Natural killer cell (primary cell): ENCODE results near the gene TMEM170A. TPM values are rescaled to one million over a fixed set of nuclear protein-coding genes. Genes with fewer than 3 reads are reported as not detected.

Experiments used
- ATAC-seq, 3 donors: fragments of 150-1000 bp in 2 of 3; fragments of 200-7000 bp in 1 of 3; cut with Tn5 transposase; 1 replicate in 1 of 3; 2 replicates in 2 of 3; pipeline ENCODE4 v1.10.0; 2021; ENCODE audit warnings: mild to moderate bottlenecking in 2 of 3, moderate library complexity in 2 of 3
- DNase-seq, 2 donors: peaks; one replicate each; pipeline versions ENCODE4 v3.0.0 to v3.0.0-alpha.2; 2013 to 2021; ENCODE audit warnings: mixed read lengths in 1 of 2
- H3K27ac ChIP-seq: one replicate; pipeline ENCODE4 v1.5.1; 2013; ENCODE audit warnings: mild to moderate bottlenecking, low read length
- H3K27me3 ChIP-seq: one replicate; pipeline ENCODE4 v1.6.1; 2013; ENCODE audit warnings: low read length; ENCODE audit not compliant: control insufficient read depth, insufficient read depth
- H3K36me3 ChIP-seq: one replicate; pipeline ENCODE4 v1.6.1; 2013; ENCODE audit warnings: low read length; ENCODE audit not compliant: control insufficient read depth, insufficient read depth
- H3K4me1 ChIP-seq: one replicate; pipeline ENCODE4 v1.6.1; 2013; ENCODE audit warnings: low read length; ENCODE audit not compliant: control insufficient read depth, insufficient read depth
- H3K4me3 ChIP-seq: one replicate; pipeline ENCODE4 v1.5.1; 2013; ENCODE audit warnings: low read length
- H3K9me3 ChIP-seq: one replicate; pipeline ENCODE4 v1.6.1; 2013; ENCODE audit warnings: low read length; ENCODE audit not compliant: control insufficient read depth, insufficient read depth
- H3K27ac Mint-ChIP-seq, 2 donors: one replicate each; pipeline ENCODE4 v1.8.0; 2022; ENCODE audit warnings: mild to moderate bottlenecking in 2 of 2, mixed read lengths in 2 of 2, moderate library complexity in 1 of 2
- H3K27me3 Mint-ChIP-seq, 2 donors: one replicate each; pipeline ENCODE4 v1.8.0; 2022; ENCODE audit warnings: low read depth in 2 of 2, mixed read lengths in 2 of 2
- H3K36me3 Mint-ChIP-seq: one replicate; pipeline ENCODE4 v1.8.0; 2022; ENCODE audit warnings: mixed read lengths
- H3K4me1 Mint-ChIP-seq, 2 donors: one replicate each; pipeline ENCODE4 v1.8.0; 2022; ENCODE audit warnings: mixed read lengths in 2 of 2
- H3K4me3 Mint-ChIP-seq: one replicate; pipeline ENCODE4 v1.8.0; 2022; ENCODE audit warnings: mild to moderate bottlenecking, moderate library complexity, mixed read lengths
- H3K9me3 Mint-ChIP-seq, 2 donors: one replicate each; pipeline ENCODE4 v1.8.0; 2022; ENCODE audit warnings: mixed read lengths in 2 of 2
- WGBS: methylation state at CpG from one replicate; pipeline ENCODE4 v1.1.7; 2013; ENCODE audit warnings: missing lambda C conversion rate; ENCODE audit not compliant: insufficient coverage; 5-methylcytosine and 5-hydroxymethylcytosine counted together
- intact Hi-C: fragments of 100-400 bp; cut with micrococcal nuclease; formaldehyde crosslinking; loops from one replicate; pipeline ENCODE4 v1.14.2; 2022
- total RNA-seq, 4 donors: library from RNA; stranded (reverse); fragments of 120-200 nt in 1 of 4; gene quantifications; one replicate each; pipeline versions ENCODE4 v1.2.3 to v1.2.4, GENCODE V29; 2013 to 2022
- TF ChIP-seq, protein P1 (sequence below): fragments of 200-600 bp; IDR thresholded peaks from one replicate; pipeline ENCODE4 v1.8.0; 2022; ENCODE audit warnings: antibody characterized with exemption

Gene TMEM170A
- total RNA-seq, 3 donors from 2014 or later (not counting 1 experiment from before 2014, with no cell fraction given), result 51.5 to 61.0 (median 53.9) TPM

DNA sequence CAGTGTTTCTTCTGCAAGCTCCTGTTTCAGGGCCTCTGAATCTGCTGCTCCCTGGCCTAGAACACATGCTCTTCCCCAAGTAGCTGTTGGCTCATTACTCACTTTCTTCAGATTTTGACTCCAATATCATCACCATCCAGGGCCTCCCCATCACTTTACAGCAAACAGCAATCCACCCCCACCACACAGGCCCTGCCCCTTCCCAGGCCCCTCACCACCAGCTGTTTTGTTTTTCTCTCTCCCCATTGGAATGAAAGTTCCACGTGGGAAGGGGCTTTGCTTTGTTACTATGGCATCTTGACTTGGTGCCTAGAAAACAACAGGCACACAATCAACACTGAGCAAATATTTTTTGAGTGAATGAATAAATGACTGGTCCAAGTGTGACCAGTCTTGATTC is 4.0 kb downstream of the TMEM170A start:
- no peak overlapping the region for H3K4me3 Mint-ChIP-seq
- peaks cover 13% of the 10 kb centered on the region for H3K4me1 ChIP-seq

DNA sequence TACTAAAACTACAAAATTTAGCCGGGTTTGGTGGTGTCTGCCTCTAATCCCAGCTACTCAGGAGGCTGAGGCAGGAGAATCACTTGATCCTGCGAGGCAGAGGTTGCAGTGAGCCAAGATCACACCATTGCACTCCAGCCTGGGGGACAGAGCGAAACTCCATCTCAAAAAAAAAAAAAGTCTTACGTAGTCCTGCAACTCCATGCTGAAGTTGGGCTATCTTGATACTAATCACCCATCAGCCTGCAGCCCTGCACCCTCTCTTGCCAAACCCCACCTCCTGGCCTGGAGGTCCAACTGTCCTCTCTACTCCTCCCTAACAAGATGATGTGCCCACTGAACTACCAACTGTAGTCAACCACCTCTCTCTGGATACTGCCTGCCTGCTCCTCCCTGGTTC is 4.8 kb downstream of the TMEM170A start:
- TF ChIP-seq, protein P1, sequence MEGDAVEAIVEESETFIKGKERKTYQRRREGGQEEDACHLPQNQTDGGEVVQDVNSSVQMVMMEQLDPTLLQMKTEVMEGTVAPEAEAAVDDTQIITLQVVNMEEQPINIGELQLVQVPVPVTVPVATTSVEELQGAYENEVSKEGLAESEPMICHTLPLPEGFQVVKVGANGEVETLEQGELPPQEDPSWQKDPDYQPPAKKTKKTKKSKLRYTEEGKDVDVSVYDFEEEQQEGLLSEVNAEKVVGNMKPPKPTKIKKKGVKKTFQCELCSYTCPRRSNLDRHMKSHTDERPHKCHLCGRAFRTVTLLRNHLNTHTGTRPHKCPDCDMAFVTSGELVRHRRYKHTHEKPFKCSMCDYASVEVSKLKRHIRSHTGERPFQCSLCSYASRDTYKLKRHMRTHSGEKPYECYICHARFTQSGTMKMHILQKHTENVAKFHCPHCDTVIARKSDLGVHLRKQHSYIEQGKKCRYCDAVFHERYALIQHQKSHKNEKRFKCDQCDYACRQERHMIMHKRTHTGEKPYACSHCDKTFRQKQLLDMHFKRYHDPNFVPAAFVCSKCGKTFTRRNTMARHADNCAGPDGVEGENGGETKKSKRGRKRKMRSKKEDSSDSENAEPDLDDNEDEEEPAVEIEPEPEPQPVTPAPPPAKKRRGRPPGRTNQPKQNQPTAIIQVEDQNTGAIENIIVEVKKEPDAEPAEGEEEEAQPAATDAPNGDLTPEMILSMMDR, result no peak
- intact Hi-C loops, result loop anchor here (5.0 kb wide), 1 partner anchor 163 kb away; the partner anchor contains the start of gene ADAT1
- no peaks in the 10 kb centered on the region for H3K27me3 ChIP-seq
- H3K9me3 ChIP-seq, result no peaks in the 10 kb centered on the region
- H3K4me3 ChIP-seq, result no peak overlapping the region
- Mint-ChIP-seq H3K27ac (peak overlapping the region; percentile 1 to 80), H3K4me1 (peaks cover 61 to 70% of the 10 kb centered on the region in 2 donors), H3K27me3 (no peaks in the 10 kb centered on the region), H3K36me3 (no peaks in the 10 kb centered on the region), H3K9me3 (peaks cover 0 to under 1% of the 10 kb centered on the region in 2 donors), H3K4me3 (no peak overlapping the region)
- H3K27ac ChIP-seq, result no peak overlapping the region
- ATAC-seq (no peak), DNase-seq (no peak)
- WGBS, result 97% methylated on average over 4 of the region's 4 CpGs
- peaks cover 8% of the 10 kb centered on the region for H3K4me1 ChIP-seq
- peaks cover 2% of the 10 kb centered on the region for H3K36me3 ChIP-seq

More for the DNA sequence above, 4.0 kb downstream of the TMEM170A start:
- Histone ChIP-seq H3K9me3 (no peaks in the 10 kb centered on the region), H3K27ac (no peak overlapping the region), H3K27me3 (no peaks in the 10 kb centered on the region), H3K4me3 (no peak overlapping the region), H3K36me3 (peaks cover 2% of the 10 kb centered on the region)
- DNase-seq, result no peak
- no peaks in the 10 kb centered on the region for H3K27me3 Mint-ChIP-seq
- H3K27ac Mint-ChIP-seq, result peak overlapping the region; percentile 1 to 80
- peaks cover 66 to 69% of the 10 kb centered on the region in 2 donors for H3K4me1 Mint-ChIP-seq
- peaks cover 0 to 2% of the 10 kb centered on the region in 2 donors for H3K9me3 Mint-ChIP-seq
- intact Hi-C loops, result loop anchor here (5.0 kb wide), 1 partner anchor 162 kb away; the partner anchor contains the start of gene ADAT1
- H3K36me3 Mint-ChIP-seq, result no peaks in the 10 kb centered on the region
- no CpG with 5 or more reads among the region's 1 CpG for WGBS
- no peak for ATAC-seq
- TF ChIP-seq, protein P1, result no peak

DNA sequence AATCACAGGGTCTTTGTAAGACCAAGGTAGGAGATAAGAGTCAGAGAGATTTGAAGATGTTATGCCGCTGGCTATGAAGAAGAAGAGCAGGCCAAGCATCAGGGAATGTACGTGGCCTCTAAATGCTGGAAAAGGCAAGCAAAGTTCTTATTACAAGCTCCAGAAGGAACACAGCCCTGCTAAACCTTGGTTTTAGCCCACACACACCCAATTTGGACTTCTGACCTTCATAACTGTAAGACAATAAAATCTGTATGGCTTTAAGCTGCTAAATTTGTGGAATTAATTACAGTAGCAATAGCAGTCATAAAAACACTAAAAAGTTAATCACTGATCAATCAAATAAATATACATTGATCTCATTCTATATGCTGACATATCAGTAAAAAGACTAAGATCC is 6.0 kb downstream of the TMEM170A start:
- Histone ChIP-seq H3K4me1 (peaks cover 5% of the 10 kb centered on the region), H3K27ac (no peak overlapping the region), H3K4me3 (no peak overlapping the region), H3K9me3 (no peaks in the 10 kb centered on the region), H3K27me3 (no peaks in the 10 kb centered on the region), H3K36me3 (peaks cover 2% of the 10 kb centered on the region)
- DNase-seq (no peak), ATAC-seq (no peak)
- Mint-ChIP-seq H3K9me3 (no peaks in the 10 kb centered on the region), H3K36me3 (no peaks in the 10 kb centered on the region), H3K27ac (no peak overlapping the region), H3K4me3 (no peak overlapping the region), H3K27me3 (no peaks in the 10 kb centered on the region), H3K4me1 (peaks cover 66 to 75% of the 10 kb centered on the region in 2 donors)
- WGBS, result 89% methylated on average over 2 of the region's 2 CpGs
- intact Hi-C loops, result no loop called here
- TF ChIP-seq, protein P1, result no peak

DNA sequence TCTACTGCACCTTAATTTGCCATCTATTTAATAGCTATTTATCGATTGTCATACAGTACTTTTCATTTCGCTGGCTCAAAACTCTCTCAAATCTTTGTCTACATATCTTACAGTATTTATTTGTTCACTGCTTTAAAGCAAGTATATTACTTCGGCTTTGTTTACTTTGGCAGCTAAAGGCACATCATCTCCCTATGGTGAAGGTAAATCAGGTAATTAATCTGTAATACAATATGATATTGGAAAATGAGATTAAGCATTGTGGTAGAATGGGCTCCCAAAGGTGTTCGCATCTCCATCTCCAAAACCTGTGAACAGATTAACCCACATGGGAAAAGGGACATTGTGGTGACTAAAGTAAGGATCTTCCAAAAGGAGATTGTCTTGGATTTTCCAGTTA is 6.5 kb downstream of the TMEM170A start:
- Mint-ChIP-seq H3K27ac (no peak overlapping the region), H3K4me3 (no peak overlapping the region), H3K9me3 (no peaks in the 10 kb centered on the region), H3K36me3 (no peaks in the 10 kb centered on the region), H3K4me1 (peaks cover 66 to 75% of the 10 kb centered on the region in 2 donors), H3K27me3 (no peaks in the 10 kb centered on the region)
- H3K4me3 ChIP-seq, result no peak overlapping the region
- no peak overlapping the region for H3K27ac ChIP-seq
- no peak for DNase-seq
- 96% methylated on average over 2 of the region's 4 CpGs for WGBS
- H3K36me3 ChIP-seq, result peaks cover 2% of the 10 kb centered on the region
- peaks cover under 1% of the 10 kb centered on the region for H3K4me1 ChIP-seq
- no peaks in the 10 kb centered on the region for H3K27me3 ChIP-seq
- no peak for ATAC-seq
- intact Hi-C loops, result no loop called here
- TF ChIP-seq, protein P1, result no peak
- H3K9me3 ChIP-seq, result no peaks in the 10 kb centered on the region
